Right lobe of liver (tissue), 4 donors: ENCODE data around the gene SEC23A.

Source experiments
- CTCF ChIP-seq, 4 donors: fragments of 200-600 bp in 3 of 4; fragments of 450-650 bp in 1 of 4; IDR thresholded peaks; one replicate each; pipeline versions ENCODE4 v1.5.1 to v1.8.0; 2016 to 2022; ENCODE audit warnings: antibody characterized with exemption in 4 of 4, mild to moderate bottlenecking in 2 of 4
- POLR2A ChIP-seq: fragments of 450-650 bp; IDR thresholded peaks from one replicate; pipeline ENCODE4 v1.6.1; 2017; ENCODE audit warnings: antibody characterized with exemption, mild to moderate bottlenecking
- donor health status: DM: no; HTN: no; CAD: no.
- donor health status: DM: no; HTN: no; CAD: no.
- donor health status: DM: no; HTN: yes; CAD: no.

- TF ChIP-seq CTCF (IDR thresholded peaks at IDR 0.05): no peak
- no peak for TF ChIP-seq POLR2A
Observed at GRCh38 chr14:39035336-39035735, 67.7 kb downstream of the SEC23A start.
